ENCODE measurements around the gene ZCCHC7.

DNA sequence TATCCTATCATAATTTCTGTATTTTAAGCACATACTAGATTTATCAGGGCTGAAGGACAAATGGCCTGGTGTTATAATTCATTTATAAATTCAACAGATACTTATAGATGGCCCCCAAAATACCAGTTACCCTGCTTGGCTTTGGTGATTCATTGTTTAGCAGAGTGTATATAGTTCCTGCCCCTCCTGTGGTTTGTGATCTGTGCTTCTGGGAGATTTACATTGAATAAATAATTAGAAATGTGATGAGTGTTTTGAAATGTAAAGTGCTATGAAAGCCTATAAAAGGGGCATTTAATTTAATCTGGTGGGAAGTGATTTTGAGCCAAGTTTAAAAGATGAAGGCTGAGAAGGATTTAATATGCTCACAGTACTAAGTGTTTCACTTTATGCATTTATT, 36.7 kb upstream of the ZCCHC7 start:
- TF ChIP-seq, protein P1, sequence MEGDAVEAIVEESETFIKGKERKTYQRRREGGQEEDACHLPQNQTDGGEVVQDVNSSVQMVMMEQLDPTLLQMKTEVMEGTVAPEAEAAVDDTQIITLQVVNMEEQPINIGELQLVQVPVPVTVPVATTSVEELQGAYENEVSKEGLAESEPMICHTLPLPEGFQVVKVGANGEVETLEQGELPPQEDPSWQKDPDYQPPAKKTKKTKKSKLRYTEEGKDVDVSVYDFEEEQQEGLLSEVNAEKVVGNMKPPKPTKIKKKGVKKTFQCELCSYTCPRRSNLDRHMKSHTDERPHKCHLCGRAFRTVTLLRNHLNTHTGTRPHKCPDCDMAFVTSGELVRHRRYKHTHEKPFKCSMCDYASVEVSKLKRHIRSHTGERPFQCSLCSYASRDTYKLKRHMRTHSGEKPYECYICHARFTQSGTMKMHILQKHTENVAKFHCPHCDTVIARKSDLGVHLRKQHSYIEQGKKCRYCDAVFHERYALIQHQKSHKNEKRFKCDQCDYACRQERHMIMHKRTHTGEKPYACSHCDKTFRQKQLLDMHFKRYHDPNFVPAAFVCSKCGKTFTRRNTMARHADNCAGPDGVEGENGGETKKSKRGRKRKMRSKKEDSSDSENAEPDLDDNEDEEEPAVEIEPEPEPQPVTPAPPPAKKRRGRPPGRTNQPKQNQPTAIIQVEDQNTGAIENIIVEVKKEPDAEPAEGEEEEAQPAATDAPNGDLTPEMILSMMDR (IDR thresholded peaks at IDR 0.05; ENCODE audit: borderline replicate concordance, extremely low read depth, low read length, poor library complexity, severe bottlenecking) = no peak
- no peak for TF ChIP-seq EZH2 (IDR thresholded peaks at IDR 0.05; ENCODE audit: borderline replicate concordance, low read depth, low read length, severe bottlenecking)

Measured in DND-41 (cell line).